Measurements from ENCODE around the gene NFIC. TPM values are rescaled to one million over a fixed set of nuclear protein-coding genes. Genes with fewer than 3 reads are reported as not detected.
A peak's percentile ranks its signal among the peaks of the same experiment; 100 is the strongest.

NFIC gene
- total RNA-seq, 6 donors from 2014 or later, result 96.1 to 175 (median 154) TPM

DNA sequence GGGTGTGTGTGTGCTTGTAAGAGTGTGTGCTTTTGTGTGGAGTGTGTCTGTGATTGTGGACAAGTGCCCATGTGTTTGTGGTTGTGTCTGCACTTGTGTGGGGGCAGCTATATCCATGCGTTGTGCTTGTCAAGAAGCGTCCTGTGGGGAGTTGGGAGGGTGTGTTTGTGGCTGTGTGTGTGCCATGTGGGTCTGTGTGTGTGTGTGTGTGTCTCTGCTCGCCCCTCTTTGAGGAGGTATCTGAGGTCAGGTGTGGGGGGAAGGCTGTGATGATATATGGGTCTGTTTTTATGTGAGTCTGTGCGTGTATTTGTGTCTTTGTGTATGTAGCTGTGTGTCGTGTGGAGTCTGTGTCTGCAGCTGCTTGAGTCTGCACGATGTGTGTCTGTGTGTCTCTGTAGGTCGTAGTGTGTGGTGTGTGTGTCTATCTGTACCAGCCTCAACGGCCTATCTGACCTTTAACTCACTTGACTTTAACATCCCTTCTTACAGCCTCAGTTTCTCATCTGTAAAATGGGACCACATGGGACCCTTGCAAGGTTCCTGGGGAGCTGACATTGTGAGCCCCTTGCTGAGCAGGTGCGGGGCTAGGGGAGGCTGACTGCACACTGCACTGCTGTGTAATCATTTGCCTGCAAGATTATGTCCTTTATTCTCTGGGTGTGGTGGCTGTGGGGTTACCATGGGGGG, 4.0 kb upstream of the NFIC start:
- Histone ChIP-seq H3K4me1 (peaks cover 30 to 52% (median 42%) of the 10 kb centered on the region in 4 donors), H3K27me3 (no peaks in the 10 kb centered on the region), H3K9me3 (no peaks in the 10 kb centered on the region), H3K27ac (peak overlapping the region; percentile 84 to 100 (median 94)), H3K4me3 (no peak overlapping the region), H3K36me3 (no peaks in the 10 kb centered on the region)
- DNase-seq (no peak), ATAC-seq (ENCODE audit: low FRiP score in 2 of 2) (no peak)
- TF ChIP-seq EP300 (IDR thresholded peaks at IDR 0.05), result no peak
- no peak for TF ChIP-seq POLR2AphosphoS5 (IDR thresholded peaks at IDR 0.05)
- no peak for TF ChIP-seq POLR2A (IDR thresholded peaks at IDR 0.05)
- TF ChIP-seq, protein P1, sequence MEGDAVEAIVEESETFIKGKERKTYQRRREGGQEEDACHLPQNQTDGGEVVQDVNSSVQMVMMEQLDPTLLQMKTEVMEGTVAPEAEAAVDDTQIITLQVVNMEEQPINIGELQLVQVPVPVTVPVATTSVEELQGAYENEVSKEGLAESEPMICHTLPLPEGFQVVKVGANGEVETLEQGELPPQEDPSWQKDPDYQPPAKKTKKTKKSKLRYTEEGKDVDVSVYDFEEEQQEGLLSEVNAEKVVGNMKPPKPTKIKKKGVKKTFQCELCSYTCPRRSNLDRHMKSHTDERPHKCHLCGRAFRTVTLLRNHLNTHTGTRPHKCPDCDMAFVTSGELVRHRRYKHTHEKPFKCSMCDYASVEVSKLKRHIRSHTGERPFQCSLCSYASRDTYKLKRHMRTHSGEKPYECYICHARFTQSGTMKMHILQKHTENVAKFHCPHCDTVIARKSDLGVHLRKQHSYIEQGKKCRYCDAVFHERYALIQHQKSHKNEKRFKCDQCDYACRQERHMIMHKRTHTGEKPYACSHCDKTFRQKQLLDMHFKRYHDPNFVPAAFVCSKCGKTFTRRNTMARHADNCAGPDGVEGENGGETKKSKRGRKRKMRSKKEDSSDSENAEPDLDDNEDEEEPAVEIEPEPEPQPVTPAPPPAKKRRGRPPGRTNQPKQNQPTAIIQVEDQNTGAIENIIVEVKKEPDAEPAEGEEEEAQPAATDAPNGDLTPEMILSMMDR (IDR thresholded peaks at IDR 0.05), result no peak
- WGBS, 2 donors, result 68 to 74% methylated on average over 4 to 9 of the region's 9 CpGs

DNA sequence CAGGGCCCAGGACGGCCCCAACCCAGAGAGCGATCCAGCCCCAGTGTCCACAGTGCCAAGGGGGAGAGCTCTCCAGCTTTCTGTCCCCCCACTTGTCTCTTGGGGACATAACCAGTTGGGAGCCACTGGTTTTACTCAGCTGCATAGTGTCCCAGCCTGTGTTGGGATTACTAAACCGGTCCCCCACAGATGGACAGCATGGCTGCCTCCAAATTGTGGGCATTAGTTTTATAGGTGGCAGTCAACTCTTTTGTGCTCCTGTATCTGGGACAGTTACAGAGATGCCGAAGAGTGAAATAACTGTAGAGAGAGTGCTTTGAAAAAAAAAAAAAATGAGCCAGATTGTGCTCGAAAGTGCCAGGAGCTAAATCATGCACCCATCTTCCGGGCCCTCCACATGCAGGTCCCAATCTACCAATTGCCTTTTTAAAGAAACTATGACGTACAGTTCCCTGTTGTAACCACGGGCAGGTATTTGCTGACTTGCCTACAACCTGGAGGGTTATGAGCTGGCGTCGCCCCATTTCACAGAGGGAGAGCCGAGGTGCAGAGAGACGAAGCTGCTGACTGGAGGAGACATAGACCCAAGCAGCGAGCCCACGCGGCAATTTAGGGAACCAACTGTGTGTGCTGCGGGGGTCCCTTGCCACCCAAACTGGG, 2.4 kb upstream of the NFIC start:
- no peak for DNase-seq
- Histone ChIP-seq H3K4me3 (no peak overlapping the region), H3K27ac (peak overlapping the region; percentile 3 to 99 (median 56)), H3K36me3 (no peaks in the 10 kb centered on the region), H3K4me1 (peaks cover 25 to 55% (median 47%) of the 10 kb centered on the region in 4 donors), H3K27me3 (no peaks in the 10 kb centered on the region), H3K9me3 (no peaks in the 10 kb centered on the region)
- no peak for ATAC-seq (ENCODE audit: low FRiP score in 2 of 2)
- TF ChIP-seq, protein P1 (IDR thresholded peaks at IDR 0.05), result no peak
- TF ChIP-seq EP300 (IDR thresholded peaks at IDR 0.05), result no peak
- TF ChIP-seq POLR2A (IDR thresholded peaks at IDR 0.05), result no peak
- TF ChIP-seq POLR2AphosphoS5 (IDR thresholded peaks at IDR 0.05), result no peak
- 68 to 81% methylated on average over 13 to 15 of the region's 16 CpGs for WGBS, 2 donors

DNA sequence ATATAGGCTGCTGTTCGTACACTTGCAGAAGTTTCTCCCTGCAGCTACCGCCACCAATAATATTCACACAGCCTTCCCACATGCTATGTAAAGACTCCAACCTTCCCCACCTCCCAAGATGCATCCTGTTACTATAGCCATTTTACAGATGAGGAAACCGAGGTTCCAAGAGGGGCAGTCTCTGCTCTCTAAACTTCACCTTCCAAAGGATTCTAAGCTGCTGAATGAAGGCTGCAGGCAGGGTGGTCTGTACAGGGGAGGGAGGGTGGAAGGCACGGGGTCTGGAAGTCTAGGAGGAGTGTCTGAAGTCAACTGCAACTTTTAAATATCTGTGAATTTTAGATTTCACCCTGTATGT, 1.9 kb upstream of the NFIC start:
- TF ChIP-seq, protein P1 (IDR thresholded peaks at IDR 0.05), result no peak
- TF ChIP-seq POLR2A (IDR thresholded peaks at IDR 0.05) (no peak), EP300 (IDR thresholded peaks at IDR 0.05) (no peak), POLR2AphosphoS5 (IDR thresholded peaks at IDR 0.05) (no peak)
- 74 to 84% methylated on average over 4 of the region's 4 CpGs for WGBS, 2 donors
- Histone ChIP-seq H3K36me3 (no peaks in the 10 kb centered on the region), H3K27ac (peak overlapping the region in 2 of 4 donors; percentile 98 to 99), H3K9me3 (no peaks in the 10 kb centered on the region), H3K27me3 (no peaks in the 10 kb centered on the region), H3K4me3 (no peak overlapping the region), H3K4me1 (peaks cover 25 to 59% (median 51%) of the 10 kb centered on the region in 4 donors)
- no peak for DNase-seq
- no peak for ATAC-seq (ENCODE audit: low FRiP score in 2 of 2)

DNA sequence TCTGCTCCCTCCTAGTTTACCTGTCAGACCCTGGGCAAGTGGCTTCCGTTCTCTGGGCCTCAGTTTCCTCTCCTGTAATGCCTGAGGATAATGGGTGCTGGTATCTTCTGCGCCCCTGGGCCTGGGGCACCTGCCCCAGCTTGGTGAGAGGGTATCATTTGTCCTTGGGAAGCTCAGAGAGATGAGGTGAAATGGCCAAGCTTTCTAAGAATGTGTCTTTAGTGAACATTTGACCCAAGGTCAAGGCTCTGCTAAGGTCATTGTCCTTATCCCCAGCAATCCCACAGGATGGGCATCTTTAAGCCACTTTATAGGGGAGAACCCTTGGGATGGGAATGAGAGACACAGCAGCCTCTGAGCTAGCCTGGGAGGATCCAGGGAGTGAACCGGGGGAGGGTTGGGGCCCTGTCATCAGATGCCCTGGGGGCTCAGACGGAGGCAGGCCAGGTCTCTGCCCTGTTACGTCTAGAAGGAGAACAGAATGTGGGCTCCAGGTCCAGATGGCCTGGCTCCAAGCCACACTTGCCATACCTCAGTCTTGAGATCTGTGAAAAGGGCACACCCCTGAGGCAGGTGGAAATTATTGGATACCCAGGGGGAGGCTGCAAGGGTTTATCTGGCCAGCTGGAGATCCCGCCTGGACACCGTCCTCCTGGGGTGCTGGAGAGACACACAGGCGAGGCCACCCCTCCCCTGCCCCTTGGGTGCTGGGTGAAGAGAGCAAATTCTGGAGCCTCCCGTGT, 1.1 kb upstream of the NFIC start:
- peak overlapping the region in 3 of 4 donors; percentile 78 to 92 (median 85) for H3K4me3 ChIP-seq
- H3K36me3 ChIP-seq, result no peaks in the 10 kb centered on the region
- DNase-seq (no peak), ATAC-seq (ENCODE audit: low FRiP score in 2 of 2) (peak in 1 of 2 donors; percentile 3)
- no peaks in the 10 kb centered on the region for H3K27me3 ChIP-seq
- 45 to 46% methylated on average over 4 to 9 of the region's 9 CpGs for WGBS, 2 donors
- H3K27ac ChIP-seq, result peak overlapping the region; percentile 95 to 100 (median 98)
- TF ChIP-seq, protein P1 (IDR thresholded peaks at IDR 0.05), result no peak
- TF ChIP-seq EP300 (IDR thresholded peaks at IDR 0.05) (no peak), POLR2AphosphoS5 (IDR thresholded peaks at IDR 0.05) (no peak), POLR2A (IDR thresholded peaks at IDR 0.05) (no peak)
- H3K9me3 ChIP-seq, result no peaks in the 10 kb centered on the region
- H3K4me1 ChIP-seq, result peaks cover 32 to 66% (median 59%) of the 10 kb centered on the region in 4 donors

Measured in upper lobe of left lung (tissue), 6 donors.